Non-pigmented ciliary epithelial cell (primary cell): ENCODE results near the gene LAMP5.

Experiments
- DNase-seq: peaks from one replicate; pipeline ENCODE4 v3.0.0-alpha.2; 2010; ENCODE audit warnings: low read depth

Gene LAMP5, protein sequence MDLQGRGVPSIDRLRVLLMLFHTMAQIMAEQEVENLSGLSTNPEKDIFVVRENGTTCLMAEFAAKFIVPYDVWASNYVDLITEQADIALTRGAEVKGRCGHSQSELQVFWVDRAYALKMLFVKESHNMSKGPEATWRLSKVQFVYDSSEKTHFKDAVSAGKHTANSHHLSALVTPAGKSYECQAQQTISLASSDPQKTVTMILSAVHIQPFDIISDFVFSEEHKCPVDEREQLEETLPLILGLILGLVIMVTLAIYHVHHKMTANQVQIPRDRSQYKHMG

GRCh38 chr20:9514461-9515213, at the start of gene LAMP5:
TSS of gene LAMP5 (plus strand) at chr20:9514590. CDS start at chr20:9514853, 263 bp downstream.
- no peak for DNase-seq

- DNase-seq, result no peak
Observed at GRCh38 chr20:9467995-9468394, 46.4 kb upstream of the LAMP5 start.

GRCh38 chr20:9474835-9475415, 39.5 kb upstream of the LAMP5 start:
- no peak for DNase-seq

DNA sequence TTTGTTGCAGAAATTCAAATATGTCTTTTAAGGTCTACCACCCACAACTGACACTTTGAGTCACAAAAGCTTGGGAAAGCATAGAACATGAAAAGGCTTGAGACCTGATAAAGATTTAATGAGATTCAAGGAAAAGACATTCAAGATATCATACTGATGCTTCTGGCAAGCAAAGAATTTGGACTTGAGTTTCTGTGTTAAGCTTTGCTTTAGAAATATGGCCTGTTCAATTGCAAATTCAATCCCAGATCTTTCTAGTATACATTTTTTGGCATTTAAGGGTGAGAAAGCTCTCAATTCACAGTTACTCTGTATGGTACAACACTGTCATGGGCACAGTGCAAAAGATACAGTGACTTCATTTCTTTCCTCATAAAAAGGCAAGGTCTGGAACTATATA, 38.9 kb upstream of the LAMP5 start:
- no peak for DNase-seq

DNA sequence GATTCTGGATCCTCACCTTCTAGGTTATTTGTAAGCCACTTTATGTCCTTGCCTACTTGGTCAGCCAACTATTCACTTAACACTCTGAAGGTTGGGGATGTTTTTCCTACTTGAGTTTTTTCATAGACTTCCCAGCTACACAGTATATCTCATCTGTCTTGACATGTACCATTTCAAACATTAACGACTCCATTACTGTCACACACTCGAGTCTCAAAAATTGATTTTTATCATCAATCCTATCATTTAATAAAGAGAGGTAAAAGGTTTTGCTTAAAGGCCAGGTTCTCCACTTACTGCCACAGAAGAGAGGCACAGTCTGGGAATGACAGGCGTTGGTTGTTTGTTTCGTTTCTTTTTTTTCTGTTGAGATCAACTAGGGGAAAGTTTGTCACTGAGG, 38.2 kb upstream of the LAMP5 start:
- no peak for DNase-seq

- no peak for DNase-seq
Observed at GRCh38 chr20:9476637-9477036, 37.8 kb upstream of the LAMP5 start.

GRCh38 chr20:9478771-9479170, 35.6 kb upstream of the LAMP5 start:
- no peak for DNase-seq

DNA sequence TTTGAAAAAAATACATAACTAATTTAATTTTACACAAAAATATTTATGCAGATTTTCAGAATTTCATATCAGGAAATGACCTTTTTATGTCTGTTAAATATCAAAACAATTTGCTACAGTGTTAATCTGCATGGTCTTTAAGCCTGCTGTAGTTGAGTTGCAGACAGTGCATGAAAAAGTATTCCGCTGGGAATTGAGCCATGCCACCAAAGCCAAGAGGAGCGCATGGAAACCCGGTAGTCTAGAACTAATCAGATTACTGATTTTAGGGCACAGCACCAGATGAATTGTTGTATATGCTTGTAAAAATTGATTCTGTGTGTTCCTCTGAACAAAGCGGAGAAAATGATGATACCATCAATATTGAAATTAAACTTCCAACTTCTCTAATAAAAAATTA, 34.3 kb upstream of the LAMP5 start:
- no peak for DNase-seq

DNA sequence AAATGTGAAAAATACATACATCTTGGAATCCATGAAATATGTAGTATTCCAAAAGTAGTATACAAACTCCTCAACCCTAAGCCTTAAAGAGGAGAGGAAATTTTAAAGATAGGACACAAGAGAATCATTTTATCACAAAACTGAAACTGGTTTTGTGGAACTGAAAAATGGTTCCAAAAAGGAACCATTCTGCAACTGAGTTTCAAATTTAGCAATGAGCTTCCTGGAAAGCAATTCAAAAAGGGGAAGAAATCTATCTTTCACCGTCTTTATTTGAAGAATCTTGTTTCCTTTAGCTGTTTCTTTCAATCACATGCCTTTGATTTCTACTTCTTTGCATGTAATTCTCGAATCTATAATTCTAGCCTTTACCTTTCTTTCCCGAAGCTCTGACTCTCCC, 32.2 kb upstream of the LAMP5 start:
- no peak for DNase-seq

DNA sequence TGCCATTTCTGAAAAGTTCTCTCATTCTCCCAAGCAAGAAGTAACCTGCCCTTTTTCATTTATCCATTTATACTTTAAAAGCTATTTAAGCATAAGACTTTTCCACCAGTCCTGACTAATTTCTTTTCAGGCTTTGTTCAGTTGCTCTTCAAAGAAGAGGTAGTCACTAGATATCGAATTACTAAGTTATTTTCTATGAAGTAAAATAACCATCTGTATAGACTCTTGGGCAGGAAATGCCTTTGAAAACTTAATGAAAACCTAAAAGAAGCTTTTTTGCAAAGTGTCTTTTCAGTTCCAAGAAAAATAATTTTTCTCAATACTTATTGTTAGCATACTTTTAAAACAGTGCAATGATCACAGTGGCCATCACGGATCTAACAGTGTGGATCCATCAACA, 31.3 kb upstream of the LAMP5 start:
- no peak for DNase-seq

DNA sequence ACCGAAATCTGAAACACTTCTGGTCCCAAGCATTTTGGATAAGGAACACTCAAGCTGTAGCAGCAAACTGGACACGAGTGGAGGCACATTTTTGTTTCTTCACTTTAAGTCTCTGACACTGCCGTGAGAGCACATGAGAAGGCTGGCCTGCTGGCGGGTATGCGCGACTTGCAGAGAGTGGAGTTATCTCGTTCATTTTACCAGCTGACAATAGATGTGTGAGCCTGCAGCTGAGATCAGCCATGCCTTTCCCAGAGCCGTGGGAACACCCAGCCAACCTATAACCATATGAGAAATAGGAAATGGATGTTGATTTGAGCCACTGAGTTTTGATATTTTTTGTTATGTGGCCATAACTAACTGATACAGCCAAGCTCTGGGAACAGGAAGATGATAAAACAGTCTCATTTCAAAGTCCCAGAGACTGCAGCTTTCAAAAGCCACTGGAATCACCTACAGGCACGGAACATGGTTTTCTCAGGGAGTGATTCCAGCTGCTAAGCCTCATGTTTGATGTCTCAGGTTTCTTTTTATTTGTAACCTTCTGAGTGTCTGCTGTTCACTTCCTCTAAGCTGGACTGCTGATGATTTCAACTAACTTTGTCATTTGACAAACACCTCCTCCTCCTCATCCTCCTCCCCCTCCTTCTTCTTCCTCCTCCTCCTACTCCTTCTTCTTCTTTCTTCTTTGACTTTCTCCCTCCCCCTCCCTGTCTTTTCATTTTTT, 28.6 kb upstream of the LAMP5 start:
- DNase-seq, result no peak

GRCh38 chr20:9487231-9487630, 27.2 kb upstream of the LAMP5 start:
- DNase-seq, result no peak

DNA sequence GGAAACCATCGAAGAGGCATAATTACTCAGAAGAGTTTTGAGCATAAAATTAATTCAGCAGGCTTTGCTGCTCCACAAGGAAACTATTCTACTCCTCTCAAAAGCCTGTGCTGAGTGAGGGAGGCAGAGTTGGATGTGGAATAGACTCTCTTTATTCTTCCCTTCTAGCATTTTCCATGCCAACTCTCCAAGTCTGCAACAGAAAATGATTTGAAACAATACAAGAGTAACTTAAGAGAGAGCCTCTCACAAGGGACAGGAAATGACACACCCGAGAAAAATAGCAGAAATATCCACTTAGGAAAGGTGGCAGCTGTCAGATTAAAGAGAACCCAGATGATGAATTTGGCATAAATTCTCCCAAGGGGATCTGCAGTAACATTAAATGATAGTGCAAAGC, 26.3 kb upstream of the LAMP5 start:
- DNase-seq, result no peak

DNA sequence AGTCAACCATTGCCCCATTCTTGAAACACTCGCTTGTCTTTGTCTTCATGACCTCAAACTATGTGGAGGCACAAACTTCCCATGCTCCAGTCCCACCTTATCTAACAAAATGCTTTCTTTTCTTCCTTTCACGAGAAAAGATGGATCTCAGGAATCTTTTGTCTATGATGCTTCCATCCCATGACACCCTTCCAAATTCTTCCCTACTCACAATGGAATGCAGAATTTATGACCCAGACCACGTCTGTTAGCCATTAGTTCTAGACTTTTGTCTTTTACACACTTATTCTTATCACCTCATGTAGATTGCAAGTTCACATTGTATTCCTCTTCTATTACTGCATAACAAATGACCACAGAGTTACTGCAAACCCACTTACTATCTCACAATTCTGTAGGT, 24.2 kb upstream of the LAMP5 start:
- DNase-seq, result no peak

DNA sequence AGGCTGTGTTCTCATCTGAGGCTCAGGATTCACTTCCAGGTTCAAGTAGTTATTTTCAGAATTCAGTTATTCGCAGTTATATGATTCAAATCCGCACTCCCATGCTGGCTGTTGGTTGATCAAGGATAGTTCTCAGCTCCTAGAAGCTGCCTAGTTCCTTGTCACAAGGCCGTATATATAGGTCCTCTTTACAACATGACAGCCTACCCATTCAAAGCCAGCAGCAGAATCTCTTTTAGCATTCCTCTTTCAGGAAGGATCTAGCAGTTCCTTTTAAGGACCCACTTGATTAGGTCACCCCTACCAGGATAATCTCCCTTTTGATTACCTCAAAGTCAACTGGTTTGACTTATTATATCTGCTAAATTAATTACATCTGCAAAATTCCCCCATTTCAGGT, 23.8 kb upstream of the LAMP5 start:
- DNase-seq, result no peak

- DNase-seq, result no peak
Observed at GRCh38 chr20:9491324-9491723, 23.1 kb upstream of the LAMP5 start.

- no peak for DNase-seq
Observed at GRCh38 chr20:9492067-9492466, 22.3 kb upstream of the LAMP5 start.

GRCh38 chr20:9493803-9494202, 20.6 kb upstream of the LAMP5 start:
- DNase-seq, result no peak

GRCh38 chr20:9495701-9496100, 18.7 kb upstream of the LAMP5 start:
- DNase-seq, result no peak

GRCh38 chr20:9496155-9496554, 18.2 kb upstream of the LAMP5 start:
- DNase-seq, result no peak

DNA sequence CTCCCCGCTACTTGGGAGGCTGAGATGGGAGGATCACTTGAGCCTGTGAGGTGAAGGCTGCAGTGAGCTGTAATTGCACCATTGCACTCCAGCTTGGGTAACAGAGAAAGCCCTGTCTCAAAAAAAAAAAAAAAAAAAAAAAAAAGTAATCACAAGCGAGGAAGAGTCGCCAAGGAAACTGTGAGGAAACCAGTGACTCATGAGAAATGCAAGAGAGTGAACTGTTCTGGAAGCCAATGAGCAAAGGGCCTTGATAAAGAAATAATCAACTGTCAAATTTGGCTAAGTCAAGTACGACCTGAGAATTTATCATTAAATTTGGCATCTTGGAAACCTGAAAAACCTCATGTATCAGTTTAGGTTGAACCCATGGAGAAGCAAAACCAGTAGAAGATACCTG, 16.1 kb upstream of the LAMP5 start:
- DNase-seq, result no peak

DNA sequence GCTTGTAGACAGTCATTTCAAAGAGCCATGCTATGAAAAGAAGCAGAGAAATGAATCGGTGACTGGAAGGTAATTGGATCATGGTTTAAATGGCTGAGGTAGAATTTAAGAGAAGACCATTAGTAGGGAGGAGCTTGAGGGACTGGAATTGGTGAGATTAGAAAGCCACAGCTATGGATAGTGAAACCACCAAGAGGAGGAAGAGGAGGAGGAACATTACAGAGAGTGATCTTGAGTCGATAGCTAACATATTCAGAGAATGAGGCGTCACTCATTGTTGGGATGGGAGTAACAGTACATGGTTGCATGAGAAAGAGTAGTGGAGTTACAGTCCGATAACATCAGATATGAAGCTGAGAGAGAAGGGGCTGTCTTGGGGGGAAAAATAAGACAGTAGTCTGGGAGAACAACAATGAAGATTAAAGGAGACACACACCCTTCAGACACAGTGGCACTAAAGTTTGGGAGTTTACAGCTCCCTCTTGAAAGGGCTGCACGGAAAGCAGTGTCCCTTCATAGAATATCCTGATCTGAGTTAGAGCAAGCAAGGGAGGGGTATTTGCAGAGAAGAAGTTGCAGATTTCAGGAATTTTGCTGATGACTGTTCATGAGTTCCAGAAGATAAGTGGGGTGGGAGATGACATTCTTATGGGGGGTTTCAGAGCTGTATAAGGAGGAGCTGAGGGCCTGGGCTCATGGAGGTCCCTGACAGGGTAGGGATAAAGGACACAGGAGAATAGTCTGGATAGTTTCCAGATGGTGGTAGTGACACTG, 15.1 kb upstream of the LAMP5 start:
- DNase-seq, result no peak
